ENCODE results near the gene DRICH1.

DNA sequence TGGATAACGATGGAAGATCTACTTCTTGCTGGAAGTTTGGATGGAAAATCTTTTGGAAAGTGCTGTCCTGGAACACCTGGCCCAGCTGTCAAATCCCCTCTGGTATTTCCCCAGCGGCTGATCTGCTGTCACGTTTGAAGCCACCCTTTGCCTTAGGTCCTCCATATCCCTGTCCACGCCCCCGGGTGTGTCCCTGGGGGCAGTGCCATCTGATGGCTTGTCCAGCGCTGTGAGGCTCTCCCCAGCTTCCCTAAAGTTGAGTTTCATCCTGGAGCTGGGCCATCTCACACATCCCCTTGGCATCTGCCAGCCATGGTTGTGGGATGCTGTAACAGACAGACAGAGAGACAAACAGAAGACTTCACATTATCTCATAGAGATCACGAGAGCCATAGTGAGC is 49.0 kb downstream of the DRICH1 start:
- TF ChIP-seq, protein P1, sequence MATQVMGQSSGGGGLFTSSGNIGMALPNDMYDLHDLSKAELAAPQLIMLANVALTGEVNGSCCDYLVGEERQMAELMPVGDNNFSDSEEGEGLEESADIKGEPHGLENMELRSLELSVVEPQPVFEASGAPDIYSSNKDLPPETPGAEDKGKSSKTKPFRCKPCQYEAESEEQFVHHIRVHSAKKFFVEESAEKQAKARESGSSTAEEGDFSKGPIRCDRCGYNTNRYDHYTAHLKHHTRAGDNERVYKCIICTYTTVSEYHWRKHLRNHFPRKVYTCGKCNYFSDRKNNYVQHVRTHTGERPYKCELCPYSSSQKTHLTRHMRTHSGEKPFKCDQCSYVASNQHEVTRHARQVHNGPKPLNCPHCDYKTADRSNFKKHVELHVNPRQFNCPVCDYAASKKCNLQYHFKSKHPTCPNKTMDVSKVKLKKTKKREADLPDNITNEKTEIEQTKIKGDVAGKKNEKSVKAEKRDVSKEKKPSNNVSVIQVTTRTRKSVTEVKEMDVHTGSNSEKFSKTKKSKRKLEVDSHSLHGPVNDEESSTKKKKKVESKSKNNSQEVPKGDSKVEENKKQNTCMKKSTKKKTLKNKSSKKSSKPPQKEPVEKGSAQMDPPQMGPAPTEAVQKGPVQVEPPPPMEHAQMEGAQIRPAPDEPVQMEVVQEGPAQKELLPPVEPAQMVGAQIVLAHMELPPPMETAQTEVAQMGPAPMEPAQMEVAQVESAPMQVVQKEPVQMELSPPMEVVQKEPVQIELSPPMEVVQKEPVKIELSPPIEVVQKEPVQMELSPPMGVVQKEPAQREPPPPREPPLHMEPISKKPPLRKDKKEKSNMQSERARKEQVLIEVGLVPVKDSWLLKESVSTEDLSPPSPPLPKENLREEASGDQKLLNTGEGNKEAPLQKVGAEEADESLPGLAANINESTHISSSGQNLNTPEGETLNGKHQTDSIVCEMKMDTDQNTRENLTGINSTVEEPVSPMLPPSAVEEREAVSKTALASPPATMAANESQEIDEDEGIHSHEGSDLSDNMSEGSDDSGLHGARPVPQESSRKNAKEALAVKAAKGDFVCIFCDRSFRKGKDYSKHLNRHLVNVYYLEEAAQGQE (IDR thresholded peaks at IDR 0.05; ENCODE audit: insufficient read depth in 1 of 2, low read depth in 2 of 2, low read length in 1 of 2) = no peak
- TF ChIP-seq CTCF (IDR thresholded peaks at IDR 0.05) (no peak), SIN3A (IDR thresholded peaks at IDR 0.05; ENCODE audit: borderline replicate concordance, insufficient read depth, low read depth, low read length) (no peak)
